GM12801 (cell line): ENCODE data around the gene CDH4.

Experiments used
- TF ChIP-seq, protein P1 (sequence below): IDR thresholded peaks from one replicate; pipeline ENCODE4 v1.5.1; 2011; ENCODE audit warnings: control low read depth; ENCODE audit not compliant: insufficient read length; ENCODE audit errors: extremely low read depth

The CDH4 gene

DNA sequence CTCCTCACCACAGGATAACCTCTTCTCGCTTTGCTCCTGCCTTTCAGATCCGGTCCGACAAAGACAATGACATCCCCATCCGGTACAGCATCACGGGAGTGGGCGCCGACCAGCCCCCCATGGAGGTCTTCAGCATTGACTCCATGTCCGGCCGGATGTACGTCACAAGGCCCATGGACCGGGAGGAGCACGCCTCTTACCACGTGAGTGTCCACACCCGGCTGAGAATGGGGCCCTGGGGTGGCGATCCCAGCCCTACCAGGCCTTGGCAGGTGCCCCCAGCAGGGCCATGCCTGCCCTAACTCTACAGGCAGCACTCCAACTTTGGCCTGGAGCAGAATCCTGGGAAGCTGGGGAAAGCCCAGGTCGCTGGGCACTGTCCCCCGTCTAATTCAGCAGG is 592.6 kb downstream of the CDH4 start:
- TF ChIP-seq, protein P1, sequence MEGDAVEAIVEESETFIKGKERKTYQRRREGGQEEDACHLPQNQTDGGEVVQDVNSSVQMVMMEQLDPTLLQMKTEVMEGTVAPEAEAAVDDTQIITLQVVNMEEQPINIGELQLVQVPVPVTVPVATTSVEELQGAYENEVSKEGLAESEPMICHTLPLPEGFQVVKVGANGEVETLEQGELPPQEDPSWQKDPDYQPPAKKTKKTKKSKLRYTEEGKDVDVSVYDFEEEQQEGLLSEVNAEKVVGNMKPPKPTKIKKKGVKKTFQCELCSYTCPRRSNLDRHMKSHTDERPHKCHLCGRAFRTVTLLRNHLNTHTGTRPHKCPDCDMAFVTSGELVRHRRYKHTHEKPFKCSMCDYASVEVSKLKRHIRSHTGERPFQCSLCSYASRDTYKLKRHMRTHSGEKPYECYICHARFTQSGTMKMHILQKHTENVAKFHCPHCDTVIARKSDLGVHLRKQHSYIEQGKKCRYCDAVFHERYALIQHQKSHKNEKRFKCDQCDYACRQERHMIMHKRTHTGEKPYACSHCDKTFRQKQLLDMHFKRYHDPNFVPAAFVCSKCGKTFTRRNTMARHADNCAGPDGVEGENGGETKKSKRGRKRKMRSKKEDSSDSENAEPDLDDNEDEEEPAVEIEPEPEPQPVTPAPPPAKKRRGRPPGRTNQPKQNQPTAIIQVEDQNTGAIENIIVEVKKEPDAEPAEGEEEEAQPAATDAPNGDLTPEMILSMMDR: no peak

DNA sequence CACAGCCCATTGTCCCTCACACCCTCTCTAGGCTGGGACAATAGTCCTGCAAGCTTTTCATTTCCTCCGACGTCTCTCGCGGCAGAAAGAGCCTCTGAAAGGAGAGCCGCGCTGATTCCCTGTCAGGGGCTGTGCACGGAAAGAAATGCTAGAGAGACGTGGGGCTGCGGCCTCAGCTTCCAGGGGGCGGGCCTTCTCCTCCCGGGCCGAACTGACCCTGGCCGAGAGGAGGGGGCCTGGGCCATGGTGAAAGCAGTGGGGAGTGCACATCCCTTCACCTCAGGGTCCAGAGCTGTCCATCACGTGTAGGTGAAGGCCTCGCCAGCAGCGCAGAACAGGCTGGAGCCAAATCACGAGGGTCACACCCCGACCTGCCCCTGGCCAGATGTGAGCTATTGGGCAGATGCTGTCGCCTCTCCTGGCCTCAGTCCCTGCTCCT is 593.2 kb downstream of the CDH4 start:
- TF ChIP-seq, protein P1: no peak

DNA sequence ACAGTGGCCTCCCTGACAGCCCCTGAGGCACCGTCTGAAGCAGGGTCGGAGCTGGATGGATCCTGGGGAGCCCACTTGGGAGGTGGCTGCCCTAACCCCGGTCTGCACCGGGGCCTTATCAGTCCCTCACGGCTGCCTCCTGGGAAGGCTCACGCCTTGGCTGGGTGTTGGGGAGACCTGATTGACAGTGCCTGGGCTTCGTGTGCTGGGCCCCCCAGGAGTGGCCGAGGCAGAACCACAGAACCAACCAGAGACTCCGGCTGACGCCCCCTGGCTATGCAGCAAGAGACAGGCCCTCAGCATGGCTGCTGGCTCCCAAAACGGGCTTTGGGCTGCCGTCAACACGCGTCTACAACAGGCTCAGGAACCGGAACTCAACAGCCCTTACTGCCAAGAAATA is 594.0 kb downstream of the CDH4 start:
- TF ChIP-seq, protein P1: no peak

DNA sequence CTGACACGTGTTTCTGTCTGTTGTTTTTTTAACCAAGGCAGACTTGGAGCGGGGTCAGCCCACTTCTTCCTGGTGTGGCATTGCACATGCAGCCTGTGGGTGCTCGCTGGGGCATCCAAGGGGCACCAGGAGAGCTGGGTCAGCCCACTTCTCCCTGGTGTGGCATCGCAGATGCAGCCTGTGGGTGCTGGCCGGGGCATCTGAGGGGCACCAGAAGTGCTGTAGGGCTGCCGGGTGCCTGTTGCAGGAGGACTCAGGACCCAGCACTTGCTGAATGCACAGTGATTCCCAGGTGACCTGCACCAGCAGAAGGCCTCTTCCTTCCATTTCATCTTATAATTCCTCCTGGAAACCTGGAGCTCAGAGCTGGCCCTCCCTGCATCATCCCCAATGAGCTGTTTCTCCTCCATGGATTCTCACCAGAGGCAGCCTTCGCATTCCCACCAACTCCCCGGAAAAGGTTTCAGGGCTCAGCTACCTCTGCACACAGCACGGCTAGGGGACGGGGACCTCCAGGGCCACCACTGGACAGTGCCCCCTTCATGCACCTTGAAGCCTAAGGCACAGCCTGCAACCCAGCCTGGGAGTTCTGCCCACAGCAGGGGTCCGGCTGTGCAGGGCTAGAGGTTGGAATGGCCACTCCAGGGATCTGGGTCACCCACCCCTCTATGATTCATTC is 594.8 kb downstream of the CDH4 start:
- TF ChIP-seq, protein P1: no peak

DNA sequence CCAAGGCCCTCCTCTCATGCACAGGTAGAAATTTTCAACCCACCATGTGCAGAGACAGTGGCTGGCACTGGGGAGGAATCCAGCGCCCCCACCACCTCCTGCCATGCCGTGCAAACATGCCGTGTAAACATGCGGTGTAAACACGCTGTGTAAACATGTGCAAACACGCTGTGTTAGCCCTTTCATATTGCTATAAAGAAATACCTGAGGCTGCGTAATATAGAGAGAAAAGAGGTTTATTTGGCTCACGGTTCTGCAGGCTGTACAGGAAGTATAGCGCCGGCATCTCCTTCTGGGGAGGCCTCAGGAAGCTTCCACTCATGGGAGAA is 595.3 kb downstream of the CDH4 start:
- TF ChIP-seq, protein P1: no peak

DNA sequence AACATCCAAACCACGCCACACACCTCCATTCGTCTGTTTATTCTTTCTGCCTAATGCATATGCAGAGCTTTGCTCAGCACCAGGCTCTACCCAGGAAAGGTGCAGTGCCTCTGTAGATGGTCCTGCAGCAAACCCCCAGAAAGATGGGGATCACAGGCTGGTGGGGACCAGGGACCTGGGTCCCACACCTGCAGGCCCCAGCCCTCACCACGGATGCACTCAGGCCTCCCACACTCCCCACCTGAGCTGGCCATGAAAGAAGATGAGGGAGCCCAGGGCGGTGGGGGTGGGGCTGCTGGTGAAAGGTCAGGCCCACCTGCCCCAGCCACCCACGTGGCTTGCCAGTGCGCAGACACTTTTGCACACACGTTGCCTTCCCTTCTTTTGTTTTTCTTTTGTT is 595.9 kb downstream of the CDH4 start:
- TF ChIP-seq, protein P1: no peak

DNA sequence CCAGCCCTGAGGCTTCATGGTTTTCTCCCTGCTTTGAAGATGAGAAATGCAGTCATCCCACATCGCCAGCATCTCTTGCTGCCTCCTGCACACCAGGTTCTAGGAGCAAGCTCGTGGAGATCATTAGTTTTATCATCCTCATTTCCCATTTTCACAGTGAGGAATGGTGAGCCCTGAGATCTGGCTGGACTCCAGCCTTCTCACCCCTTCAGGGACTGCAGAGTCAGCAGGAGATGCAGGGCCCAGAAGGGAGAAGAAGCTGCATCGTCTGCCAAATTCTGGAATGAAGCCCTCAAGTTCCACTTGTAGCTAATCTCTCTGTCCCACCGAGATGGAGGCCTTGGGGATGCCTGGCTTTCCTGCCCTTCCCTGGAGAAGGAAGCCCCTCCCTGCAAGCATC is 596.8 kb downstream of the CDH4 start:
- TF ChIP-seq, protein P1: no peak
